HG03378 (cell line): ENCODE data around the gene CABLES2.
"Not testable (repeated sequence)": the region's sequence is repeated elsewhere in the genome, so short reads cannot be mapped to it uniquely, and the experiment has no call there.

Source experiments
- ATAC-seq: cut with Tn5 transposase; IDR thresholded peaks from one replicate; pipeline ENCODE4 v1.9.1; 2021; ENCODE audit warnings: mild to moderate bottlenecking, moderate library complexity; ENCODE audit not compliant: unreplicated experiment

CABLES2 gene

GRCh38 chr20:62373631-62374179, 33.4 kb downstream of the CABLES2 start:
- ATAC-seq = not testable (repeated sequence)

- ATAC-seq = no peak
These were observed 34.8 kb downstream of the CABLES2 start for GRCh38 chr20:62372042-62372993.

DNA sequence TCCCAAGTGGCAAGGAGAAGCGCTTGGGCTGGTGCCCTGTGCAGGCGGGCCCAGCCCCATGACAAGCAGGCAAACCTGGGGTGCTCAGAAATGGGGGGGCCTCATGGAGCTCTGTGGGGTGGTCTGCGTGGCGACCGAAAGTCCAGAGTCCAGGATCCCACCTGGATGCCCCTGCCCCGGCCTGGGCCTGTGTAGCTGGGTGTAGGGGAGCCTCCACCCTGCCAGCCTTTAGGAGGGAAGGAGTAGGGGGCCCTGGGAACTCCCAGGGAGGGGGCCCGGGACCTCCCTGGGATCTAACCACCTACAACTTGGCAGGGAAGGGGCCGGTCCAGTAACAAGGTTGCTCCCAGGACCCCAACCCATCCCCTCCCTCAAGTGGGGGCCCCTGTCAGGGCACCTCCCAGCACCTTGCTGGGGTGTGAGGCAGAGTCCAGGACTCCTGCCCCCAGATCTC, 35.5 kb downstream of the CABLES2 start:
- ATAC-seq = no peak

DNA sequence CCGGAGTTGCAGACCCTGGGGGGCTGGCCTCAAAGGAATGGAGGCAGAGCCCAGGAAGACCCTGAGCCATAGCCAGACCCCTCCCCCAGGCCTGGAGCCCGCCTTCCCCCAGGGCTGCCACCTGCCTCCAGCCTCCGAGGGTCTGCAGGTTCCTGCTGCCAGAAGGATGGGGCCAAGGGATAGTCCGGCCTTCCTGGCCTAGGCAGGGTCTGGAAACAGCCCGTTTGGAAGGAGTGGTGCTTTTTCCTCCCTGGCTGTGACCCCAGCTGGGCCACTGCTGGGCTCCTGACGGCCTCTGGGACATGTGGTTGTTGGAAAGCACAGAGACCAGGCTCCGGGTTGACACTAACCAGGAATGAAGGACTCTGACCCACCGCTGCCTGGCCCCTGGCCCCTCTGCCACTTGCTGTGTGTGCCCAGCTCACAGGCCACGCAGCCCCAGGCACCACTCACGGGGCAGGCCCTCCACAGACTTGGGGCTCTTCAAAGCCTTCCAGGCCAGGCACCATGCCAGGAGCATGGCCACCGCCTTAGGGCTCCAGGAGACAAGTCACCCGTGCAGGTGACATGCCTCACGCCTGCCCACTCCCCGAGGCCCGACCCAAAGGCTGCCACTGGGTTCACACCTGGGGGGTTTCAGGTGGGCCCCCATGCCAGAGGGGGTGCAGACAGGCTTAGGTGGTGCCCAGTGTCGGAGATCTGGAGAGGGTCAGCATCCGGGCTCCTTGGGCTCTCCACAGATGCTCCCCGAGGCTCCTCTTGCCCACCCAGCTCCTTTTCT, 36.1 kb downstream of the CABLES2 start:
- ATAC-seq = no peak

- no peak for ATAC-seq
These were observed 36.8 kb downstream of the CABLES2 start for GRCh38 chr20:62370115-62370806.

DNA sequence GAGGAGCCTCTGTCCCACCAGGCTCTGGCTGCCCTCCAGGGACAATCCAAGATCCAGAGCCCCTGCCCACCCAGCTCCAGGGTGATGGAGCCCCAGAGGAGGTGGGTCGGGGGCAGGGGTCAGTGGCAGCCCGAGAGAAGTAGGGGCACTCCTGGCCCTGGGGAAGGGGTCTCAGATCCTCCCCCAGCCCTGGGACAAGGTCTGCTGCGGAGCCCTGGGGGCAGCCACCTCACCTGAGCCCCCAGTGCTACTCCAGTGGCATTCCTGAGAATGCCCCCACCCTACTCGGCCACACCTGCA, 37.3 kb downstream of the CABLES2 start:
- ATAC-seq = no peak

GRCh38 chr20:62368976-62369814, 37.9 kb downstream of the CABLES2 start:
- ATAC-seq = no peak

DNA sequence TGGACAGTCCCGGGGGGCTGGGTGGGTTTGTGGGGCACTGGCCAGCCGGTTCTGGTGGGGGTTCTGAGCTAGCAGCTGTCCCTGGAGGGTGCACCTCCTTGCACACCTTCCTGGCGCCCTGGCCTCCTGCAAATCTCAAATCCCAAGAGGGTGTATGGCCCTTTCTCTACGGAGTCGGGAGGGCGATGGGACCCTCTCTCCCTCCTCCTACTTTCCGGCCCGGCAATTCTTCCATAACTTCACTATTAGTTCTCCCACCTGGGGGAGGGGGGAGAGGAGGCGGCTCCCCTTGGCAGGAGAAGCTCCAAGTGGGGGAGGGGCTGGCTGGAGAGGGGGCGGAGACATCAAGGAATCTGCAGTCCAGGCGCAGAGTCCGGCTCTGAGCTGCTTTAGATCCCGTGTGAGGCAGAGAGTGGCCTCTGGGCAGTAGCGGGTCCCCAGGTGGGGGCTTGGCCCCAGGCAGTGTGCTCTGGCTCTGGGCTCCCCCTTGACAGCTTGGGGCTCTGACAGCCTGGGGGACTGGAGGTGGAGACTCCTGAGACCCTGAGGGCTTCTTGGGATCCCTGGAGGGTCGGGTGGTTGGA, 38.6 kb downstream of the CABLES2 start:
- ATAC-seq = no peak

- ATAC-seq = no peak
These were observed 39.3 kb downstream of the CABLES2 start for GRCh38 chr20:62367633-62368391.

GRCh38 chr20:62367136-62367632, 39.9 kb downstream of the CABLES2 start, which contains the start of gene LAMA5:
TSS of gene LAMA5 (minus strand) at chr20:62367312. CDS start at chr20:62367245, 67 bp downstream.
- no peak for ATAC-seq

GRCh38 chr20:62366370-62367135, 40.5 kb downstream of the CABLES2 start:
- no peak for ATAC-seq

DNA sequence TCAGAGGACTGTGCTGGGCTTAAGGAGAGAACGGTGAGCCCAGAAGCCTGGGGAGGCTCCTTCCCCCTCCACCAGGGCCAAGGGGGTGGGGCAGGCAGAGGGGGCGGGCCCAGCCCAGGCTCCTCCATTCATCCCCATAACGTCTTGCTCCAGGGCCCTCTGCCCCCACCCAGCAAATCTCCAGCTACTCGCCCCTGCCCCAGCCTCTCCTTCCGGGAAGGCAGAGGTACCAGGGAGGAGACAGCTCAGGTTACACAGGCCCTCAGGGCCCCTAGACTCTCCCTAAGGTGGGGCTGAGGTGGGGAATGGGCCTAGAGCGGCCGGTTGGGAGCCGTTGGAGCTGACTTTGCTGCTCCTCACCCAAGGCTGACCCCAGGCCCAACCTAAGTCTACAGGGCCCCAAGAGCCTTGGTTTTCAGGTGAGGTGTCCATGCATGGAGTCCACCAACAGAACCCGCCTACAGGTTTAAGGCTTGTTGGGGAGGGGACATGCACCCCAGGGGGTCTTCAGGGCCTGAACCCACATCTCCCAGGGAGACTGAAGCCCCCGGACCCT, 41.2 kb downstream of the CABLES2 start:
- no peak for ATAC-seq

- no peak for ATAC-seq
These were observed 42.0 kb downstream of the CABLES2 start for GRCh38 chr20:62364911-62365736.

DNA sequence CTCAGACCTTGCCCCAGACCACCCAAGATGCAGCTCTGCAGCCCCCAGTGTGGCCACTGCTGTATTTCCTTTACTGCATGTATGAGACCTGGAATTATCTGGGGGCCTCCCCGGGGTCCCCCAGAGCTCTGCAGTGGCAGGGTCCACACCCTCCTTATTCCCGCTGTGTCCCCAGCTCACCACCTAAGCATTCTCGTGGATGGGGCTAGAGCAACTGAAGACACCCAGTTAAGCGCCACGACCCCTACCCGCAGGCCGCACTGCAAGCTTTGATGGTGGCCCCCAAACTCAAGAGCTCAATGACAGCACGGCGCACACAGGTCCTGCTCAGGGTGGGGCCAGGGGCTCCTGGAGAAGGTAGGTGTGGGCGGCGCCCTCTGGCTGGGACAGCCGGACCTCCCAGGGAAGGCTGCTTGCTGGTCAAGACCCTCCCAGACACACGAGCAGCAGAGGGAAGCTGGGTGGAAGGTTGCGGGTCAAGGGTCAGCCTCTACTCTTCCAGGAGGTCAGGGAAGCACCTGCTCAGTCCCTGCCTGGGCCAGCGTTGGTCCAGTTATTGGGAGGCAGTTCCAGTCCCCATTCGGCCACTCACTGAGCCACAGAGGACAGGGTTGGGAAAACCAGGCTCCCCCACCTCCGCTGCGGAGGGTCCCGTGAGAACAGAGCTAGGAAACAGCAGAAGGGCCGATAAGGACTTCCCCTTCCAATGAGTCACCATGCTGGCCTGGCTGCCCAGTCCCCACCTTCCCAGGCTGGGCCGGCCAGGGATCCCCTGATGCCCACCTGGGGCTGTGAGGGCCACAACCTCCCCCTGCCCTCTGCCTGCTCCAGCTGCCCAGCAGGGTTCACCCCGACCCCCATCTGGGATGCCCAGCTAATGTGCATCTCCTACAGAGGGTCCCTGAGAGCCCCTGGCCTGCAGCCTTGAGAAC, 42.9 kb downstream of the CABLES2 start:
- ATAC-seq = no peak

GRCh38 chr20:62362991-62363919, 43.8 kb downstream of the CABLES2 start:
- ATAC-seq = no peak
